ENCODE data around the gene HACD1.
A peak's percentile ranks its signal among the peaks of the same experiment; 100 is the strongest.

HACD1 gene

GRCh38 chr10:17607603-17608332 is 9.4 kb downstream of the HACD1 start:
- POLR2A ChIA-PET, result no interaction called here
- Histone ChIP-seq H3K9me3 (ENCODE audit: control insufficient read depth, insufficient read depth, low read depth, low read length) (no peaks in the 10 kb centered on the region), H3K4me1 (ENCODE audit: control insufficient read depth, insufficient read depth, low read length) (no peaks in the 10 kb centered on the region), H3K36me3 (ENCODE audit: control insufficient read depth in 2 of 2, insufficient read depth in 1 of 2, low read length in 2 of 2) (no peaks in the 10 kb centered on the region; a peak in 1 of 3 replicates), H3K4me3 (ENCODE audit: low read depth, low read length) (no peak overlapping the region), H3K27ac (ENCODE audit: extremely low read depth, low read depth, low read length) (no peak overlapping the region)
- CTCF ChIA-PET, result interaction anchor here (0.6 to 1.2 kb wide), 8 partner anchors 17 to 497 kb away, joined by 3 to 7 read pairs (median 4); no protein-coding TSS in a partner anchor
- TF ChIP-seq SP2 (tag by site-specific recombination; IDR thresholded peaks at IDR 0.05) (no peak), ZNF311 (tag by site-specific recombination; IDR thresholded peaks at IDR 0.05; ENCODE audit: borderline replicate concordance) (no peak), PRDM4 (tag by site-specific recombination; IDR thresholded peaks at IDR 0.05) (peak; percentile 94), ZBTB17 (tag by site-specific recombination; IDR thresholded peaks at IDR 0.05) (peak; percentile 31; the same call in 1 of the 2 replicates), ZNF76 (tag by site-specific recombination; IDR thresholded peaks at IDR 0.05; ENCODE audit: borderline replicate concordance, low read depth) (no peak), ZNF274 (IDR thresholded peaks at IDR 0.05; ENCODE audit: low read length) (no peak), ZNF274 (tag by site-specific recombination; IDR thresholded peaks at IDR 0.05; ENCODE audit: borderline replicate concordance) (no peak), ZNF202 (tag by site-specific recombination; IDR thresholded peaks at IDR 0.05; ENCODE audit: borderline replicate concordance) (no peak), ZSCAN30 (tag by site-specific recombination; IDR thresholded peaks at IDR 0.05) (peak; percentile 22; the same call in 1 of the 2 replicates), ZBTB1 (tag by site-specific recombination; IDR thresholded peaks at IDR 0.05) (no peak), ZNF2 (tag by site-specific recombination; IDR thresholded peaks at IDR 0.05) (0 out of 2 replicates have a peak, but pooled peaks have one; percentile 26), ZNF768 (tag by site-specific recombination; IDR thresholded peaks at IDR 0.05) (no peak), ZNF830 (tag by site-specific recombination; IDR thresholded peaks at IDR 0.05; ENCODE audit: low read depth) (no peak), ZNF16 (tag by site-specific recombination; IDR thresholded peaks at IDR 0.05; ENCODE audit: low read depth) (no peak), ZNF501 (tag by site-specific recombination; IDR thresholded peaks at IDR 0.05) (0 out of 2 replicates have a peak, but pooled peaks have one; percentile 45), ZNF843 (tag by site-specific recombination; IDR thresholded peaks at IDR 0.05) (no peak), ZFP37 (tag by site-specific recombination; IDR thresholded peaks at IDR 0.05) (no peak), ZFP69B (tag by site-specific recombination; IDR thresholded peaks at IDR 0.05) (no peak), ZNF664 (tag by site-specific recombination; IDR thresholded peaks at IDR 0.05) (no peak), ZNF391 (tag by site-specific recombination; IDR thresholded peaks at IDR 0.05; ENCODE audit: borderline replicate concordance, low read depth) (no peak), ZNF155 (tag by site-specific recombination; IDR thresholded peaks at IDR 0.05) (no peak), ZNF776 (tag by site-specific recombination; IDR thresholded peaks at IDR 0.05; ENCODE audit: borderline replicate concordance) (no peak), ZNF221 (tag by site-specific recombination; IDR thresholded peaks at IDR 0.05; ENCODE audit: borderline replicate concordance) (no peak), ZBTB20 (tag by site-specific recombination; IDR thresholded peaks at IDR 0.05) (no peak), YY1 (tag by site-specific recombination; IDR thresholded peaks at IDR 0.05) (no peak), CTCF (tag by site-specific recombination; IDR thresholded peaks at IDR 0.05) (peak; percentile 52; the same call in 1 of the 2 replicates), ZNF785 (tag by site-specific recombination; IDR thresholded peaks at IDR 0.05) (no peak), ZNF473 (tag by site-specific recombination; IDR thresholded peaks at IDR 0.05) (no peak), IKZF3 (tag by site-specific recombination; IDR thresholded peaks at IDR 0.05) (no peak), ZNF558 (tag by site-specific recombination; IDR thresholded peaks at IDR 0.05) (no peak), ZNF623 (tag by site-specific recombination; IDR thresholded peaks at IDR 0.05) (no peak), ZNF654 (tag by site-specific recombination; IDR thresholded peaks at IDR 0.05; ENCODE audit: low read depth) (peak; percentile 92), SCRT1 (tag by site-specific recombination; IDR thresholded peaks at IDR 0.05; ENCODE audit: borderline replicate concordance) (no peak), ATF2 (tag by site-specific recombination; IDR thresholded peaks at IDR 0.05; ENCODE audit: low read depth) (no peak), SETDB1 (IDR thresholded peaks at IDR 0.05; ENCODE audit: insufficient read length, low read length) (no peak)
